HUDEP-2 (cell line): ENCODE data around the gene EPS15.
A peak's percentile ranks its signal among the peaks of the same experiment; 100 is the strongest.
"Not testable (repeated sequence)": the region's sequence is repeated elsewhere in the genome, so short reads cannot be mapped to it uniquely, and the experiment has no call there.

Source experiments
- DNase-seq, 76 experiments: peaks; one replicate each; lab custom pipeline; 2025; ENCODE audit not compliant: unreplicated experiment in 76 of 76; lab: John Stamatoyannopoulos, UW

EPS15 gene

GRCh38 chr1:51474832-51475620 lies 44.0 kb downstream of the EPS15 start:
- DNase-seq, result not testable (repeated sequence)

- no peak for DNase-seq
Measured at GRCh38 chr1:51473331-51474115, 45.5 kb downstream of the EPS15 start.

GRCh38 chr1:51472359-51472758 lies 46.7 kb downstream of the EPS15 start:
- DNase-seq, result no peak

- DNase-seq, result no peak
Measured at GRCh38 chr1:51469518-51469917, 49.5 kb downstream of the EPS15 start.

- DNase-seq, result no peak
Measured at GRCh38 chr1:51464828-51465227, 54.2 kb downstream of the EPS15 start.

GRCh38 chr1:51463561-51463960 lies 55.5 kb downstream of the EPS15 start:
- no peak for DNase-seq

GRCh38 chr1:51462289-51462688 lies 56.8 kb downstream of the EPS15 start:
- DNase-seq, result not testable (repeated sequence)

- DNase-seq, result no peak
Measured at GRCh38 chr1:51454554-51454953, 64.5 kb downstream of the EPS15 start.

- no peak for DNase-seq
Measured at GRCh38 chr1:51453010-51453409, 66.1 kb downstream of the EPS15 start.

GRCh38 chr1:51448844-51449454 lies 70.1 kb downstream of the EPS15 start:
- peak in 8 of 76 experiments; percentile 4 to 24 (median 16) for DNase-seq

- no peak for DNase-seq
Measured at GRCh38 chr1:51445351-51446090, 73.5 kb downstream of the EPS15 start.

GRCh38 chr1:51444534-51445192 lies 74.4 kb downstream of the EPS15 start:
- no peak for DNase-seq

- DNase-seq, result no peak
Measured at GRCh38 chr1:51444096-51444495, 75.0 kb downstream of the EPS15 start.

GRCh38 chr1:51443555-51443954 lies 75.5 kb downstream of the EPS15 start:
- DNase-seq, result no peak

- peak in 1 of 76 experiments; percentile 27 for DNase-seq
Measured at GRCh38 chr1:51442616-51443015, 76.5 kb downstream of the EPS15 start.

GRCh38 chr1:51442198-51442597 lies 76.9 kb downstream of the EPS15 start:
- DNase-seq, result peak in 2 of 76 experiments; percentile 13 to 28

- no peak for DNase-seq
Measured at GRCh38 chr1:51439895-51440294, 79.2 kb downstream of the EPS15 start.

GRCh38 chr1:51439053-51439452 lies 80.0 kb downstream of the EPS15 start:
- DNase-seq, result no peak

GRCh38 chr1:51437391-51437790 lies 81.7 kb downstream of the EPS15 start:
- DNase-seq, result not testable (repeated sequence)

- DNase-seq, result no peak
Measured at GRCh38 chr1:51435878-51436277, 83.2 kb downstream of the EPS15 start.
